ENCODE results near the gene MLIP.

DNA sequence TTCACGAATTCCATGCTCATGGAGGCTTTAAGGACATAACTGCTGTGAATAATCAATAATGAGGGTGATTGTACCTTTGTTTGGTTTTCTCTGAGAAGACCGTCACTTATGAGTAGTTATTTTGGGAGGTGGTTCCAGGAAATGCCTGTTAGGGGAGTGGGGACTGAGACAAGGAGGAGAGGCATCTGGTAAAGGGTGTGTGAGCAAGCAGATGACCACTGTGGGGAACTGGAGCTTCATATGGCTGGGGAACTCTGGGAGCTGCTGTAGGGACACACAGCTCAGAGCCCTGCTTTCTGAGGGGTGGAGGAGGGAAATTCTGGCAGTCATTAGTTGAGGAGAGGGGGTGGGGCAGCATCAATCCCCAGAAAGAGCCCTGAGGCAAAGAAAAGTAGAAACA, 125.7 kb downstream of the MLIP start:
- TF ChIP-seq, protein P1, sequence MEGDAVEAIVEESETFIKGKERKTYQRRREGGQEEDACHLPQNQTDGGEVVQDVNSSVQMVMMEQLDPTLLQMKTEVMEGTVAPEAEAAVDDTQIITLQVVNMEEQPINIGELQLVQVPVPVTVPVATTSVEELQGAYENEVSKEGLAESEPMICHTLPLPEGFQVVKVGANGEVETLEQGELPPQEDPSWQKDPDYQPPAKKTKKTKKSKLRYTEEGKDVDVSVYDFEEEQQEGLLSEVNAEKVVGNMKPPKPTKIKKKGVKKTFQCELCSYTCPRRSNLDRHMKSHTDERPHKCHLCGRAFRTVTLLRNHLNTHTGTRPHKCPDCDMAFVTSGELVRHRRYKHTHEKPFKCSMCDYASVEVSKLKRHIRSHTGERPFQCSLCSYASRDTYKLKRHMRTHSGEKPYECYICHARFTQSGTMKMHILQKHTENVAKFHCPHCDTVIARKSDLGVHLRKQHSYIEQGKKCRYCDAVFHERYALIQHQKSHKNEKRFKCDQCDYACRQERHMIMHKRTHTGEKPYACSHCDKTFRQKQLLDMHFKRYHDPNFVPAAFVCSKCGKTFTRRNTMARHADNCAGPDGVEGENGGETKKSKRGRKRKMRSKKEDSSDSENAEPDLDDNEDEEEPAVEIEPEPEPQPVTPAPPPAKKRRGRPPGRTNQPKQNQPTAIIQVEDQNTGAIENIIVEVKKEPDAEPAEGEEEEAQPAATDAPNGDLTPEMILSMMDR (IDR thresholded peaks at IDR 0.05), result no peak
- TF ChIP-seq POLR2A (IDR thresholded peaks at IDR 0.05), result no peak
